BJ (cell line): ENCODE measurements around the gene SFTPB. TPM values are rescaled to one million over a fixed set of nuclear protein-coding genes. Genes with fewer than 3 reads are reported as not detected.

Experiments
- CTCF ChIA-PET: fragments of 350-600 bp; formaldehyde crosslinking; extraction: SDS; loops from one replicate; lab custom pipeline; 2021; ENCODE audit warnings: antibody characterized with exemption, inconsistent platforms; lab: Yijun Ruan, JAX
- POLR2A ChIA-PET: fragments of 300-600 bp; sonication (Branson Sonifier 250); formaldehyde crosslinking; extraction: SDS; loops from one replicate; lab custom pipeline; 2021; ENCODE audit warnings: antibody characterized with exemption; lab: Charles Lee
- DNase-seq: peaks from one replicate; pipeline ENCODE4 v3.0.0-alpha.2; 2011; ENCODE audit warnings: low read depth
- H3K27me3 ChIP-seq: 2 replicates; pipeline ENCODE4 v1.6.0; 2011; ENCODE audit warnings: low read length; ENCODE audit not compliant: control insufficient read depth, insufficient read depth
- H3K36me3 ChIP-seq: 2 replicates; pipeline ENCODE4 v1.5.1; 2011; ENCODE audit warnings: low read length; ENCODE audit not compliant: control insufficient read depth, insufficient read depth
- H3K4me3 ChIP-seq: 2 replicates; pipeline ENCODE4 v1.5.1; 2011; ENCODE audit warnings: low read depth, mild to moderate bottlenecking, control low read depth, low read length
- polyA plus RNA-seq: library from polyadenylated mRNA; depleted of rRNA; stranded (reverse); fragments of >200 nt; gene quantifications from 2 replicates; pipeline ENCODE4 v1.2.3, GENCODE V29; 2011
- TF ChIP-seq, protein P1 (sequence below): IDR thresholded peaks from 2 replicates; pipeline ENCODE4 v1.5.1; 2011; ENCODE audit warnings: low read depth, mild to moderate bottlenecking, control low read depth, inconsistent platforms, low read length, moderate library complexity; ENCODE audit not compliant: insufficient read depth

The SFTPB gene
- polyA plus RNA-seq, 1 experiment = not detected

DNA sequence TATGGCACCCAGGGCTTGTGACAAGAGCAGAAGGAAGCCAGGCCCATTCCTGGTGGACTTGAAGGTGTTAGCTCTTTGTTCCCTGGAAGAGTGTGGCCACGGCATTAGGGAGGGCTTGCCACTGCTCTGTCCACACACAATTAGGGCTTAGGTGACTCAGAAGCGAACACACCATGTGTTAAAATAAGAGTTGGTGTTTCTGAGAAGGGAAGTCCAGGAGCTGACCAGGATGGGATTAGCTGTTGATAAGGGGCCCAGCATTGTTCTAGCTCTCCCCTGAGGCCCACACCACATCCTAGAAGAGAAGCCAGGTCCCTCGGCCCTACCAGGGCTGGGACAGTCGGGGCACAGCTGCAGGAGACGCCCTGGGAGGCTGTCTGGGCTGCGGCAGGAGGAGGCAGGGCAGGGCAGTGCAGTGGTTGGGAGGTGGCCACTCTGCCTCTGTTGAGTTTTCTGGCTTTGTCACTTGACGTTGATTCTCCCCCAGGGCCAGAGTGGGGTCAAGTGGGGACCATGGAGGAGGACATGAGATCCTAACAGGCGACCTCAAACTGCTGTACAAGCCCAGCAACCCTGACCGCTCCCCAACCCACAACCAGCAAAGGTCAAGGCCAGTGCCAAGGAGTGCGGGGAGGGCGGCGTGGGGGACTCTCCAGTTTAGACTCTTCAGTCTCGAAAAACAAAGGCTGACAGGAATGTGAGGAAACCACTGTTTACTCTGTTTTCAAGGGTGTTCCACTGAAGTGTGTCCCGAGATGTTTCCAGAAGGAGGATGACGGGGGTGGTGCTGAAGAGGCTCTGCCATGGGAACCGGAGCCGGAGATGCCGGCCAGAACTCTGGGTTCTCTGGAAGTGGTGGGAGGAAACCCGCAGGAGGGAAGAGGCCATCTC is 42.9 kb upstream of the SFTPB start:
- POLR2A ChIA-PET = no interaction called here
- Histone ChIP-seq H3K4me3 (no peak overlapping the region), H3K27me3 (no peaks in the 10 kb centered on the region; the same call in 1 of the 2 replicates), H3K36me3 (no peaks in the 10 kb centered on the region; the same call in 1 of the 2 replicates)
- TF ChIP-seq, protein P1, sequence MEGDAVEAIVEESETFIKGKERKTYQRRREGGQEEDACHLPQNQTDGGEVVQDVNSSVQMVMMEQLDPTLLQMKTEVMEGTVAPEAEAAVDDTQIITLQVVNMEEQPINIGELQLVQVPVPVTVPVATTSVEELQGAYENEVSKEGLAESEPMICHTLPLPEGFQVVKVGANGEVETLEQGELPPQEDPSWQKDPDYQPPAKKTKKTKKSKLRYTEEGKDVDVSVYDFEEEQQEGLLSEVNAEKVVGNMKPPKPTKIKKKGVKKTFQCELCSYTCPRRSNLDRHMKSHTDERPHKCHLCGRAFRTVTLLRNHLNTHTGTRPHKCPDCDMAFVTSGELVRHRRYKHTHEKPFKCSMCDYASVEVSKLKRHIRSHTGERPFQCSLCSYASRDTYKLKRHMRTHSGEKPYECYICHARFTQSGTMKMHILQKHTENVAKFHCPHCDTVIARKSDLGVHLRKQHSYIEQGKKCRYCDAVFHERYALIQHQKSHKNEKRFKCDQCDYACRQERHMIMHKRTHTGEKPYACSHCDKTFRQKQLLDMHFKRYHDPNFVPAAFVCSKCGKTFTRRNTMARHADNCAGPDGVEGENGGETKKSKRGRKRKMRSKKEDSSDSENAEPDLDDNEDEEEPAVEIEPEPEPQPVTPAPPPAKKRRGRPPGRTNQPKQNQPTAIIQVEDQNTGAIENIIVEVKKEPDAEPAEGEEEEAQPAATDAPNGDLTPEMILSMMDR = no peak
- no peak for DNase-seq
- CTCF ChIA-PET = interaction anchor here (1.2 to 3.2 kb wide), 7 partner anchors 9 to 100 kb away, joined by 3 to 18 read pairs (median 6); no protein-coding TSS in a partner anchor

DNA sequence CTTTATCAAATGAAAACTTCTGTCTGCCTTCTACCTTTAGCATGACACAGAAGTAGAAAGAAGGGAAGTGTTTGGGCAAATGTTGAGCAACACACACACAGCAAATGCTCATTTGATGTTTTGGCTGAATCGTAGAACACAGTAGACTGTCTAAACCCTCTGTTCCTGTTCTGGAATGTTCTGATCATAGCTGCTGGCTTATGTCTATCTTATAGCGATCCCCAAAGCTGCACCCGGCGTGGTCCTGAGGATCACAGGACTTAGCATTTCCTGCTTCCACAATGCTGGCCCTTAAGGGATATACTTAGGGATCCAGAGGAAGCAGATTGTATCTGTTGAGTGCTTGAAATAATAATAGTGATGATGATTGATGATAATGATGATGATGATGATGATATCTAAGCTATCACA is 41.4 kb upstream of the SFTPB start:
- ChIA-PET CTCF (interaction anchor here (1.2 to 7.7 kb wide), 8 partner anchors 10 to 104 kb away, joined by 4 to 92 read pairs (median 8); no protein-coding TSS in a partner anchor), POLR2A (no interaction called here)
- TF ChIP-seq, protein P1 = no peak
- no peak for DNase-seq
- Histone ChIP-seq H3K36me3 (no peaks in the 10 kb centered on the region; the same call in 1 of the 2 replicates), H3K4me3 (no peak overlapping the region), H3K27me3 (no peaks in the 10 kb centered on the region; the same call in 1 of the 2 replicates)

DNA sequence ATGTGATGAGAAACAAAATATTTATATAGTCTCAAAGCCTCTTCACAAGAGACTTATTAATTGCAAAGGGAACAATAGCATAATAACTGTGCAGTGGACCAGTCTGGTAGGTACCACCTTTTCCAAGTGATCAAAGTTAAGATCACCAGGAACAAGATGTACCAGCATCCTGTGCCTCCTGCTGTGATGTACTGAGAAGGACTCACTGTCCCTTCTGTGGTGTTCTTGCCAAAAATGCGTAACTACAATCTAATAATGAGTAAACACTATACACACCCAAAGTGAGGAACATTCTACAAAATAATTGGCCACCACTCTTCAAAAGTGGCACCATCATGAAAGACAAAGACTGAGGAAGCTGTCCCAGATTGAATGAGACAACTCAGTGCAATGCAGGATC is 40.6 kb upstream of the SFTPB start:
- TF ChIP-seq, protein P1 = no peak

DNA sequence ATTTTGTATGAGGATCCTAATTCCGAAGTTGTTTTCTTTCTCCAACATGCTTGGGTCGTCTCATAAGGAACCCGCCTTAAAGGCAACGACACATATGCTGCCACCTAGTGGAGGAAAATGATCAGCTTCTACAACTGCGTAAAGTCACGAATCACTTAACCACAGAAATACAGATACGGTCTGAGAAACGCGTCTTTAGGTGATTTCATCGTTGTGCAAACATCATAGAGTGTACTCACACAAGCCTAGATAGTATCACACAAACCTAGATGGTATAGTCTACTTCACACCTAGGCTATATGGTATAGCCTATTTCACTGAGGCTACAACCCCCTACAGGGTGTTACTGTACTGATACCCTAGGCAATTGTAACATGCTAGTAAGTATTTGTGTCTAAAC is 39.3 kb upstream of the SFTPB start:
- TF ChIP-seq, protein P1 = peak; percentile 85
- Histone ChIP-seq H3K36me3 (no peaks in the 10 kb centered on the region), H3K4me3 (no peak overlapping the region), H3K27me3 (no peaks in the 10 kb centered on the region; the same call in 1 of the 2 replicates)
- POLR2A ChIA-PET = no interaction called here
- CTCF ChIA-PET = interaction anchor here (0.7 to 7.7 kb wide), 22 partner anchors 10 to 1287 kb away, joined by 3 to 92 read pairs (median 6); partner anchors contain the start of gene GNLY
- peak; percentile 58 for DNase-seq

More for the DNA sequence above, 40.6 kb upstream of the SFTPB start:
- ChIA-PET POLR2A (no interaction called here), CTCF (interaction anchor here (0.9 to 7.7 kb wide), 10 partner anchors 11 to 76 kb away, joined by 4 to 92 read pairs (median 10); no protein-coding TSS in a partner anchor)
- Histone ChIP-seq H3K27me3 (no peaks in the 10 kb centered on the region; the same call in 1 of the 2 replicates), H3K36me3 (no peaks in the 10 kb centered on the region), H3K4me3 (no peak overlapping the region)
- no peak for DNase-seq
